Gastrocnemius medialis (tissue), 4 donors: Measurements from ENCODE around the gene RNF41. TPM values are rescaled to one million over a fixed set of nuclear protein-coding genes. Genes with fewer than 3 reads are reported as not detected.
A peak's percentile ranks its signal among the peaks of the same experiment; 100 is the strongest.
"Not testable (repeated sequence)": the region's sequence is repeated elsewhere in the genome, so short reads cannot be mapped to it uniquely, and the experiment has no call there.

Experiments used
- ATAC-seq, 2 donors: fragments of 150-250 bp; one replicate each; pipeline ENCODE4 v1.9.1; 2016
- DNase-seq, 2 donors: peaks; one replicate each; pipeline ENCODE4 v3.0.0-alpha.2; 2019
- H3K27ac ChIP-seq, 4 donors: fragments of 200-600 bp; sonication (generic); 1 replicate in 1 of 4; 2 replicates in 3 of 4; pipeline ENCODE4 v1.5.1; 2016 to 2018; ENCODE audit warnings: mild to moderate bottlenecking in 2 of 4, moderate library complexity in 1 of 4
- H3K27me3 ChIP-seq, 3 donors: fragments of 200-600 bp; sonication (generic) in 2 of 3; 1 replicate in 1 of 3; 2 replicates in 2 of 3; pipeline versions ENCODE4 v1.5.1 to v1.6.0; 2016 to 2019; ENCODE audit warnings: mild to moderate bottlenecking in 1 of 3, moderate library complexity in 1 of 3
- H3K36me3 ChIP-seq, 2 donors: fragments of 200-600 bp; sonication (generic) in 1 of 2; one replicate each; pipeline ENCODE4 v1.5.1; 2017 to 2018
- H3K4me1 ChIP-seq, 2 donors: fragments of 200-600 bp; sonication (generic) in 1 of 2; one replicate each; pipeline ENCODE4 v1.5.1; 2016 to 2017; ENCODE audit warnings: mild to moderate bottlenecking in 2 of 2
- H3K4me3 ChIP-seq, 4 donors: fragments of 200-600 bp; sonication (generic) in 3 of 4; 1 replicate in 1 of 4; 2 replicates in 3 of 4; pipeline ENCODE4 v1.5.1; 2016 to 2019; ENCODE audit warnings: mild to moderate bottlenecking in 2 of 4
- H3K9me3 ChIP-seq, 3 donors: fragments of 200-600 bp; sonication (generic) in 2 of 3; 1 replicate in 1 of 3; 2 replicates in 2 of 3; pipeline ENCODE4 v1.5.1; 2016 to 2019
- CTCF ChIP-seq, 5 experiments: fragments of 450-650 bp in 3 of 5; fragments of 200-600 bp in 2 of 5; sonication (generic) in 2 of 5; IDR thresholded peaks in 4 of 5; conservative IDR thresholded peaks in 1 of 5; 1 replicate in 4 of 5; 2 replicates in 1 of 5; pipeline ENCODE4 v1.5.1; 2016 to 2019; ENCODE audit warnings: antibody characterized with exemption in 5 of 5, mild to moderate bottlenecking in 3 of 5, moderate library complexity in 3 of 5
- POLR2A ChIP-seq, 2 donors: fragments of 450-650 bp; IDR thresholded peaks; one replicate each; pipeline ENCODE4 v1.6.1; 2017; ENCODE audit warnings: antibody characterized with exemption in 2 of 2, mild to moderate bottlenecking in 2 of 2, moderate library complexity in 2 of 2
- in situ Hi-C, 4 donors: fragments of 200-750 bp; cut with MboI; loops; one replicate each; pipeline versions ENCODE4 v1.15.0 to v1.8.0; 2017; ENCODE audit warnings: low sequenced_read_pairs in 4 of 4
- intact Hi-C: fragments of 100-400 bp; cut with DNase I; formaldehyde crosslinking; loops from one replicate; pipeline ENCODE4 v1.15.1; 2023; ENCODE audit warnings: low total_unique reads
- total RNA-seq, 4 donors: library from RNA; depleted of rRNA; stranded (reverse); fragments of >200 nt; gene quantifications; one replicate each; pipeline versions ENCODE4 v1.1.0 to v1.2.3, GENCODE V29; 2016

The RNF41 gene
- total RNA-seq, 4 donors from 2014 or later, result 46.5 to 58.9 (median 54.8) TPM

GRCh38 chr12:56158926-56159461, 62.7 kb downstream of the RNF41 start:
- Histone ChIP-seq H3K27ac (peak overlapping the region; percentile 87 to 97 (median 96)), H3K9me3 (no peaks in the 10 kb centered on the region), H3K36me3 (peaks cover 0 to 47% of the 10 kb centered on the region in 2 donors), H3K27me3 (no peaks in the 10 kb centered on the region), H3K4me3 (peak overlapping the region; percentile 68 to 93 (median 80)), H3K4me1 (peaks cover 28 to 44% of the 10 kb centered on the region in 2 donors)
- DNase-seq (peak; percentile 78 to 95), ATAC-seq (peak; percentile 51 to 75)
- in situ Hi-C loops, result no loop called here
- TF ChIP-seq POLR2A (IDR thresholded peaks at IDR 0.05) (peak; percentile 40 to 53), CTCF (IDR thresholded peaks at IDR 0.05 in 4 of 5, conservative IDR thresholded peaks at IDR 0.05 in 1 of 5) (no peak)
- intact Hi-C loops, result loop anchor here (1.0 to 2.0 kb wide), 5 partner anchors 30 to 477 kb away; partner anchors contain the start of genes SMARCC2 and ZC3H10

- ATAC-seq (peak; percentile 90 to 94), DNase-seq (peak; percentile 97 to 98)
- peak within 1 kb of the TSS; percentile 68 to 93 (median 80) for H3K4me3 ChIP-seq
- in situ Hi-C loops (no loop called here), intact Hi-C loops (loop anchor here (1.0 to 2.0 kb wide), 5 partner anchors 31 to 478 kb away; partner anchors contain the start of genes SMARCC2 and ZC3H10)
- H3K9me3 ChIP-seq, result no peaks in the 10 kb centered on the region
- H3K27ac ChIP-seq, result peak within 1 kb of the TSS; percentile 87 to 97 (median 96)
- peak in 1 of 5 experiments; percentile 7 for TF ChIP-seq CTCF (IDR thresholded peaks at IDR 0.05 in 4 of 5, conservative IDR thresholded peaks at IDR 0.05 in 1 of 5)
- TF ChIP-seq POLR2A (IDR thresholded peaks at IDR 0.05), result peak; percentile 97 to 98
- H3K27me3 ChIP-seq, result no peaks in the 10 kb centered on the region
- peaks cover 0 to 40% of the 10 kb centered on the region in 2 donors for H3K36me3 ChIP-seq
- H3K4me1 ChIP-seq, result peaks cover 35 to 51% of the 10 kb centered on the region in 2 donors
Observed at GRCh38 chr12:56158029-56158925, 63.4 kb downstream of the RNF41 start, which contains the start of gene MYL6. Gene MYL6, plus strand, starts transcription at chr12:56158359. Its CDS starts 43 bp downstream, at chr12:56158402.

- TF ChIP-seq CTCF (IDR thresholded peaks at IDR 0.05 in 4 of 5, conservative IDR thresholded peaks at IDR 0.05 in 1 of 5), result peak; percentile 65 to 74 (median 67)
- no peak for TF ChIP-seq POLR2A (IDR thresholded peaks at IDR 0.05)
- Histone ChIP-seq H3K9me3 (no peaks in the 10 kb centered on the region), H3K4me3 (peak overlapping the region; percentile 68 to 93 (median 80)), H3K27me3 (no peaks in the 10 kb centered on the region), H3K4me1 (peaks cover 42 to 58% of the 10 kb centered on the region in 2 donors), H3K36me3 (peaks cover 0 to 31% of the 10 kb centered on the region in 2 donors), H3K27ac (peak overlapping the region; percentile 87 to 97 (median 96))
- intact Hi-C loops, result loop anchor here (1.0 to 2.0 kb wide), 5 partner anchors 31 to 479 kb away; partner anchors contain the start of genes SMARCC2 and ZC3H10
- DNase-seq (peak; percentile 44 to 68), ATAC-seq (peak; percentile 31 to 41)
- in situ Hi-C loops, result no loop called here
Observed at GRCh38 chr12:56157201-56158028, 64.3 kb downstream of the RNF41 start.

GRCh38 chr12:56156464-56157200, 65.1 kb downstream of the RNF41 start:
- Histone ChIP-seq H3K27ac (peak overlapping the region; percentile 87 to 97 (median 96)), H3K4me3 (peak overlapping the region; percentile 68 to 93 (median 80)), H3K36me3 (peaks cover 0 to 23% of the 10 kb centered on the region in 2 donors), H3K4me1 (peaks cover 39 to 54% of the 10 kb centered on the region in 2 donors)
- in situ Hi-C loops, H3K9me3 ChIP-seq, H3K27me3 ChIP-seq, DNase-seq, ATAC-seq, intact Hi-C loops: not testable (repeated sequence)
